Hepatocyte (in vitro differentiated cells): Measurements from ENCODE around the gene CAPRIN2.

Experiments used
- CTCF ChIP-seq: fragments of 200-600 bp; sonication (generic); IDR thresholded peaks from 2 replicates; pipeline ENCODE4 v1.5.1; 2016; ENCODE audit warnings: antibody characterized with exemption, mild to moderate bottlenecking; ENCODE audit not compliant: poor library complexity
- EZH2 ChIP-seq: fragments of 200-600 bp; sonication (generic); IDR thresholded peaks from 2 replicates; pipeline ENCODE4 v1.6.1; 2016; ENCODE audit warnings: antibody characterized with exemption, mild to moderate bottlenecking, borderline replicate concordance

- TF ChIP-seq CTCF (no peak), EZH2 (no peak)
Measured at GRCh38 chr12:30696103-30696408, 58.7 kb downstream of the CAPRIN2 start.
